Loucy (cell line): Measurements from ENCODE around the gene KRTAP5-8.
"Not testable (repeated sequence)": the region's sequence is repeated elsewhere in the genome, so short reads cannot be mapped to it uniquely, and the experiment has no call there.

Source experiments
- H2AFZ ChIP-seq: fragments of 200-600 bp; sonication (generic); 2 replicates; pipeline ENCODE4 v1.6.0; 2016; ENCODE audit warnings: antibody characterized with exemption, mild to moderate bottlenecking, low read length, moderate library complexity
- H3F3A ChIP-seq: fragments of 200-600 bp; 2 replicates; pipeline ENCODE4 v1.6.0; 2016; ENCODE audit warnings: antibody characterized with exemption, low read depth, mild to moderate bottlenecking
- H3K27me3 ChIP-seq: fragments of 200-600 bp; sonication (generic); 2 replicates; pipeline ENCODE4 v1.6.1; 2014; ENCODE audit warnings: low read length, mild to moderate bottlenecking; ENCODE audit not compliant: insufficient read depth, poor library complexity, severe bottlenecking
- H3K36me3 ChIP-seq: fragments of 200-600 bp; sonication (generic); 2 replicates; pipeline ENCODE4 v1.6.1; 2016; ENCODE audit warnings: low read length; ENCODE audit not compliant: insufficient read depth
- H3K4me1 ChIP-seq: fragments of 200-600 bp; sonication (generic); 2 replicates; pipeline ENCODE4 v1.5.1; 2014; ENCODE audit warnings: low read length, mild to moderate bottlenecking; ENCODE audit not compliant: insufficient read depth, poor library complexity, severe bottlenecking
- H3K4me2 ChIP-seq: fragments of 200-600 bp; sonication (generic); 2 replicates; pipeline ENCODE4 v1.6.0; 2014; ENCODE audit warnings: antibody characterized with exemption, low read length, low read depth, mild to moderate bottlenecking; ENCODE audit not compliant: poor library complexity, severe bottlenecking
- H3K4me3 ChIP-seq: fragments of 200-600 bp; sonication (generic); 2 replicates; pipeline ENCODE4 v1.5.1; 2014; ENCODE audit warnings: low read length, mild to moderate bottlenecking, mixed read lengths; ENCODE audit not compliant: poor library complexity, severe bottlenecking
- H3K79me2 ChIP-seq: fragments of 200-600 bp; sonication (generic); 2 replicates; pipeline ENCODE4 v1.6.1; 2014; ENCODE audit warnings: low read length; ENCODE audit not compliant: insufficient read depth
- H3K9ac ChIP-seq: fragments of 200-600 bp; sonication (generic); 2 replicates; pipeline ENCODE4 v1.6.0; 2014; ENCODE audit warnings: mild to moderate bottlenecking, low read depth, low read length, moderate library complexity; ENCODE audit not compliant: poor library complexity, severe bottlenecking
- H3K9me2 ChIP-seq: fragments of 200-600 bp; sonication (generic); replicated peaks from 2 replicates; pipeline ENCODE4 v1.6.1; 2016; ENCODE audit warnings: low read depth, low read length, mixed read lengths
- H3K9me3 ChIP-seq: fragments of 200-600 bp; sonication (generic); 2 replicates; pipeline ENCODE4 v1.6.1; 2014; ENCODE audit warnings: mild to moderate bottlenecking, antibody characterized with exemption, low read length, low read depth; ENCODE audit not compliant: insufficient read depth
- H4K20me1 ChIP-seq: fragments of 200-600 bp; sonication (generic); 2 replicates; pipeline ENCODE4 v1.6.0; 2014; ENCODE audit warnings: antibody characterized with exemption, low read length, mild to moderate bottlenecking; ENCODE audit not compliant: insufficient read depth, poor library complexity, severe bottlenecking
- EZH2phosphoT487 ChIP-seq: fragments of 200-600 bp; IDR thresholded peaks from 2 replicates; pipeline ENCODE4 v1.6.1; 2018; ENCODE audit warnings: antibody characterized with exemption, mild to moderate bottlenecking, moderate library complexity, borderline replicate concordance
- TF ChIP-seq, protein P1 (sequence below): fragments of 200-600 bp; sonication (generic); conservative IDR thresholded peaks from 2 replicates; pipeline ENCODE4 v1.5.1; 2014; ENCODE audit warnings: mild to moderate bottlenecking, antibody characterized with exemption, low read length

KRTAP5-8 gene

DNA sequence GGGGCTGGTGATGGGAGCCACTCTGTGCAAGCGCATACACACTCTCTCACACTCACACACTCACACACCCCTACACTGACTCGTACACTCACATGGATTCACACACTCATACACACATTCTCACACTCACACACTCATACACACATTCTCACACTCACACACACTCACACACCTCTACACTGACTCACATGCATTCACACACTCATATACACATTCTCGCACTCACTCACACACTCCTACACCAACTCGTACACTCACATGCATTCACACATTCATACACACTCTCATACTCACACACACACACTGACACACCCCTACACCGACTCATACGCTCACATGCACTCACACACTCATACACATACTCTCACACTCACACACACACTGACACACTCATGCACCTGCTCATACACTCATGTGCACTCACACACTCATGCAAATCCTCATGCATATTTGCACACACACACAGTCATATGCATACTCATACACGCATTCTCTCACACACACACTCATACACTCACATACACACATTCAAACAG is 39.7 kb downstream of the KRTAP5-8 start:
- Histone ChIP-seq H4K20me1 (no peaks in the 10 kb centered on the region), H3K4me2 (no peak overlapping the region), H3K4me1 (peaks cover 4% of the 10 kb centered on the region), H3K27me3 (no peaks in the 10 kb centered on the region), H3F3A (no peaks in the 10 kb centered on the region), H3K9me3 (no peaks in the 10 kb centered on the region), H2AFZ (no peak overlapping the region), H3K79me2 (no peaks in the 10 kb centered on the region), H3K9ac (no peak overlapping the region), H3K9me2 (no peaks in the 10 kb centered on the region), H3K4me3 (no peak overlapping the region), H3K36me3 (no peaks in the 10 kb centered on the region)
- no peak for TF ChIP-seq EZH2phosphoT487
- TF ChIP-seq, protein P1, sequence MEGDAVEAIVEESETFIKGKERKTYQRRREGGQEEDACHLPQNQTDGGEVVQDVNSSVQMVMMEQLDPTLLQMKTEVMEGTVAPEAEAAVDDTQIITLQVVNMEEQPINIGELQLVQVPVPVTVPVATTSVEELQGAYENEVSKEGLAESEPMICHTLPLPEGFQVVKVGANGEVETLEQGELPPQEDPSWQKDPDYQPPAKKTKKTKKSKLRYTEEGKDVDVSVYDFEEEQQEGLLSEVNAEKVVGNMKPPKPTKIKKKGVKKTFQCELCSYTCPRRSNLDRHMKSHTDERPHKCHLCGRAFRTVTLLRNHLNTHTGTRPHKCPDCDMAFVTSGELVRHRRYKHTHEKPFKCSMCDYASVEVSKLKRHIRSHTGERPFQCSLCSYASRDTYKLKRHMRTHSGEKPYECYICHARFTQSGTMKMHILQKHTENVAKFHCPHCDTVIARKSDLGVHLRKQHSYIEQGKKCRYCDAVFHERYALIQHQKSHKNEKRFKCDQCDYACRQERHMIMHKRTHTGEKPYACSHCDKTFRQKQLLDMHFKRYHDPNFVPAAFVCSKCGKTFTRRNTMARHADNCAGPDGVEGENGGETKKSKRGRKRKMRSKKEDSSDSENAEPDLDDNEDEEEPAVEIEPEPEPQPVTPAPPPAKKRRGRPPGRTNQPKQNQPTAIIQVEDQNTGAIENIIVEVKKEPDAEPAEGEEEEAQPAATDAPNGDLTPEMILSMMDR, result no peak

DNA sequence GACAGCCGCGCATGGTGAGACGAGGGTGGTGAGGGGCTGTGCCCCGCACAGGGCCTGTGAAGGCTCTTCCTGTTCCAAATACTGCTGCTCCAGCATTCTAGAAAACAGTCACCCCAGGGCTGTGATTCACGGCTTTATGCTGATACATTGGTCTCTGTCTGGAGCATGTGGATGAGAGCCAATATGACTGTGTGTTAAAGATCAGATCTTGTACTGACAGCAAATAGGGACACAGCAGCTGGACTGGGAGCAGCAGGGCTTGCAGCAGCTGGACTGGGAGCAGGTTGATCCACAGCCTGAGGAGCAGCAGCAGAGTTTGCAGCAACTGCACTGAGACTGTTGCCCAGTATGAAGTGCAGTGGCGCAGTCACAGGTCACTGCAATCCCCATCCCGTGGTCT is 41.7 kb downstream of the KRTAP5-8 start:
- H3K9me2 ChIP-seq, H3K27me3 ChIP-seq, H3K4me2 ChIP-seq, H3K9ac ChIP-seq, H3F3A ChIP-seq, H3K4me1 ChIP-seq, H3K9me3 ChIP-seq, H3K36me3 ChIP-seq, H3K4me3 ChIP-seq, H4K20me1 ChIP-seq, H2AFZ ChIP-seq, H3K79me2 ChIP-seq: not testable (repeated sequence)

DNA sequence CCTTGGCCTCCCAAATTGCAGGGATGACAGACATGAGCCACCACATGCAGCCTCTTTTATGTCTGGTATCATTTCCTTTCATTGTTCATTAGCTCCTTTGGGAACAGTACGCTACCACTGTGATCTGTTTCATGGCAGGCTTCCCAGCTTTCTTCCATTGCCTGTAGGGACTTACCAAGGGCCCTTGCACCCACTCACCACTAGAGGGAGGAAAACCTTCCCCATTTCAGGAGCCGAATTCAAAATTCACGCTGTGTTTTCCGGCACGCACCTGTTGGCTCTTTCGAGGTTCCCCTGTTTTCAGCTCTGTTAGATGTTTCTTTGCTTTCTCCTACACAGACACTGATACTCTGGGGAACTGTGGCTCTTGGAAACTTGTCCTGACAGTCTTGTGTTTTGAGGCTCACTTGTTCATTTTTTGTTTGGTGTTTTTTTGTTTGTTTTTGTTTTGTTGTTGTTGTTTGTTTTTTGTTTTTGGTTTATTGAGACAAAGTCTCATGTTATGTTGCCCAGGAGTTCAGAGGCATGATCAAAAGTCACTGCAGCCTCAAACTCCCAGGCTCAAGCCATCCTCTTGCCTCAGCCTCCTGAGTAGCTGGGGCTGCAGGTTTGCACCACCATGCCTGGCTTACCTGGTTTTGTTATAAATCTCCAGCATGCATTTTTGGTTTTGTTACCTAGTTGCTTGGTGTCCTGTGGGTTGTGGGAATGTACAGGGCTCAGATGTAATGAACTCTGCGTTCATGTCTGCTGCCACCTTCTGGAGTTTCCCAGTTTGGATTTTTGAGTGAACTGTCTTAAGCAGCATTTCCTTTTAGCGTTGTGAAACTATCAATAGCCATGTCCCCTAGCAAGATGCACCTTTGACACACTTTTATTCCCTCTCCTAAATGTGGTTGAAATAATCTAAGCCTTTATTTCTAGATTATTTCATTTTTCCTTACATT is 42.5 kb downstream of the KRTAP5-8 start:
- H3K4me3 ChIP-seq, result no peak overlapping the region
- H3K79me2 ChIP-seq, result no peaks in the 10 kb centered on the region
- no peaks in the 10 kb centered on the region for H3K9me3 ChIP-seq
- peaks cover 4% of the 10 kb centered on the region for H3K4me1 ChIP-seq
- H3K9ac ChIP-seq, result no peak overlapping the region
- no peaks in the 10 kb centered on the region for H4K20me1 ChIP-seq
- no peaks in the 10 kb centered on the region for H3K27me3 ChIP-seq
- peak overlapping the region; percentile 67; the same call in 1 of the 2 replicates for H2AFZ ChIP-seq
- TF ChIP-seq, protein P1, result peak; percentile 76
- TF ChIP-seq EZH2phosphoT487, result no peak
- no peaks in the 10 kb centered on the region for H3K9me2 ChIP-seq
- no peaks in the 10 kb centered on the region for H3K36me3 ChIP-seq
- peak overlapping the region; percentile 49 for H3K4me2 ChIP-seq
- H3F3A ChIP-seq, result no peaks in the 10 kb centered on the region
